ENCODE results near the gene CD3E.

DNA sequence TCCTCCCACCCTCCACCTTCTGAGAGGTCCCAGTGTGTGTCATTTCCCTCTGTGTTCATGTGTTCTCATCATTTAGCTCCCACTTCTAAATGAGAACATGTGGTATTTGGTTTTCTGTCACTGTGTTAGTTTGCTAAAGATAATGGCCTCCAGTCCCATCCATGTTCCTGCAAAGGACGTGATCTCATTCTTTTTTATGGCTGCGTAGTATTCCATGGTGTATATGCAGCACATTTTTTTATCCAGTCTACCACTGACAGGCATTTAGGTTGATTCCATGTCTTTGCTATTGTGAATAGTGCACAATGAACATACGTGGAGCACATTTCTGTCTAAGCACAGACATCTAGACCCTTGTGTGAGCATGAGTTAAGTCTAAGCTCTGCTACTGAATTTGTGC lies 5.7 kb downstream of the CD3E start:
- TF ChIP-seq, protein P1, sequence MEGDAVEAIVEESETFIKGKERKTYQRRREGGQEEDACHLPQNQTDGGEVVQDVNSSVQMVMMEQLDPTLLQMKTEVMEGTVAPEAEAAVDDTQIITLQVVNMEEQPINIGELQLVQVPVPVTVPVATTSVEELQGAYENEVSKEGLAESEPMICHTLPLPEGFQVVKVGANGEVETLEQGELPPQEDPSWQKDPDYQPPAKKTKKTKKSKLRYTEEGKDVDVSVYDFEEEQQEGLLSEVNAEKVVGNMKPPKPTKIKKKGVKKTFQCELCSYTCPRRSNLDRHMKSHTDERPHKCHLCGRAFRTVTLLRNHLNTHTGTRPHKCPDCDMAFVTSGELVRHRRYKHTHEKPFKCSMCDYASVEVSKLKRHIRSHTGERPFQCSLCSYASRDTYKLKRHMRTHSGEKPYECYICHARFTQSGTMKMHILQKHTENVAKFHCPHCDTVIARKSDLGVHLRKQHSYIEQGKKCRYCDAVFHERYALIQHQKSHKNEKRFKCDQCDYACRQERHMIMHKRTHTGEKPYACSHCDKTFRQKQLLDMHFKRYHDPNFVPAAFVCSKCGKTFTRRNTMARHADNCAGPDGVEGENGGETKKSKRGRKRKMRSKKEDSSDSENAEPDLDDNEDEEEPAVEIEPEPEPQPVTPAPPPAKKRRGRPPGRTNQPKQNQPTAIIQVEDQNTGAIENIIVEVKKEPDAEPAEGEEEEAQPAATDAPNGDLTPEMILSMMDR (conservative IDR thresholded peaks at IDR 0.05; ENCODE audit: low read depth in 2 of 2): no peak
- TF ChIP-seq EZH2 (IDR thresholded peaks at IDR 0.05; ENCODE audit: low read depth, unreplicated experiment) (no peak), POLR2AphosphoS5 (IDR thresholded peaks at IDR 0.05; ENCODE audit: low read depth) (no peak), EZH2phosphoT487 (IDR thresholded peaks at IDR 0.05; ENCODE audit: unreplicated experiment) (no peak), ETS1 (IDR thresholded peaks at IDR 0.05) (no peak), CREB1 (CRISPR knock-in tag; IDR thresholded peaks at IDR 0.05; ENCODE audit: low read depth) (no peak), ZNF114 (CRISPR knock-in tag; IDR thresholded peaks at IDR 0.05) (no peak)
- TF ChIP-seq, protein P2, sequence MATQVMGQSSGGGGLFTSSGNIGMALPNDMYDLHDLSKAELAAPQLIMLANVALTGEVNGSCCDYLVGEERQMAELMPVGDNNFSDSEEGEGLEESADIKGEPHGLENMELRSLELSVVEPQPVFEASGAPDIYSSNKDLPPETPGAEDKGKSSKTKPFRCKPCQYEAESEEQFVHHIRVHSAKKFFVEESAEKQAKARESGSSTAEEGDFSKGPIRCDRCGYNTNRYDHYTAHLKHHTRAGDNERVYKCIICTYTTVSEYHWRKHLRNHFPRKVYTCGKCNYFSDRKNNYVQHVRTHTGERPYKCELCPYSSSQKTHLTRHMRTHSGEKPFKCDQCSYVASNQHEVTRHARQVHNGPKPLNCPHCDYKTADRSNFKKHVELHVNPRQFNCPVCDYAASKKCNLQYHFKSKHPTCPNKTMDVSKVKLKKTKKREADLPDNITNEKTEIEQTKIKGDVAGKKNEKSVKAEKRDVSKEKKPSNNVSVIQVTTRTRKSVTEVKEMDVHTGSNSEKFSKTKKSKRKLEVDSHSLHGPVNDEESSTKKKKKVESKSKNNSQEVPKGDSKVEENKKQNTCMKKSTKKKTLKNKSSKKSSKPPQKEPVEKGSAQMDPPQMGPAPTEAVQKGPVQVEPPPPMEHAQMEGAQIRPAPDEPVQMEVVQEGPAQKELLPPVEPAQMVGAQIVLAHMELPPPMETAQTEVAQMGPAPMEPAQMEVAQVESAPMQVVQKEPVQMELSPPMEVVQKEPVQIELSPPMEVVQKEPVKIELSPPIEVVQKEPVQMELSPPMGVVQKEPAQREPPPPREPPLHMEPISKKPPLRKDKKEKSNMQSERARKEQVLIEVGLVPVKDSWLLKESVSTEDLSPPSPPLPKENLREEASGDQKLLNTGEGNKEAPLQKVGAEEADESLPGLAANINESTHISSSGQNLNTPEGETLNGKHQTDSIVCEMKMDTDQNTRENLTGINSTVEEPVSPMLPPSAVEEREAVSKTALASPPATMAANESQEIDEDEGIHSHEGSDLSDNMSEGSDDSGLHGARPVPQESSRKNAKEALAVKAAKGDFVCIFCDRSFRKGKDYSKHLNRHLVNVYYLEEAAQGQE (IDR thresholded peaks at IDR 0.05; ENCODE audit: unreplicated experiment): no peak
